Islet of Langerhans (tissue), 1 donor: ENCODE measurements around the gene NAA35.
"Not testable (repeated sequence)": the region's sequence is repeated elsewhere in the genome, so short reads cannot be mapped to it uniquely, and the experiment has no call there.

Experiments
- FAIRE-seq: peaks from one replicate; lab custom pipeline; 2011; peaks lifted over from hg19 to GRCh38; lab: Jason Lieb, UNC

NAA35 gene

GRCh38 chr9:86034863-86035734 lies 94.2 kb downstream of the NAA35 start:
- no peak for FAIRE-seq

- FAIRE-seq, result no peak
Observed at GRCh38 chr9:86035827-86036440, 95.0 kb downstream of the NAA35 start.

GRCh38 chr9:86036555-86036954 lies 95.6 kb downstream of the NAA35 start:
- FAIRE-seq, result no peak

GRCh38 chr9:86039991-86040860 lies 99.3 kb downstream of the NAA35 start:
- FAIRE-seq, result no peak

- FAIRE-seq, result no peak
Observed at GRCh38 chr9:86040861-86041155, 99.9 kb downstream of the NAA35 start.

GRCh38 chr9:86041311-86041741 lies 100.4 kb downstream of the NAA35 start:
- FAIRE-seq, result no peak

GRCh38 chr9:86042199-86042978 lies 101.4 kb downstream of the NAA35 start:
- FAIRE-seq, result no peak

- FAIRE-seq, result no peak
Observed at GRCh38 chr9:86043586-86043985, 102.6 kb downstream of the NAA35 start.

- FAIRE-seq, result no peak
Observed at GRCh38 chr9:86043999-86044398, 103.1 kb downstream of the NAA35 start.

GRCh38 chr9:86045654-86046053 lies 104.7 kb downstream of the NAA35 start:
- FAIRE-seq, result no peak

GRCh38 chr9:86046071-86046636 lies 105.2 kb downstream of the NAA35 start:
- no peak for FAIRE-seq

GRCh38 chr9:86046930-86047341 lies 106.0 kb downstream of the NAA35 start:
- no peak for FAIRE-seq

- FAIRE-seq, result no peak
Observed at GRCh38 chr9:86047361-86047760, 106.4 kb downstream of the NAA35 start.

GRCh38 chr9:86048018-86048742 lies 107.2 kb downstream of the NAA35 start:
- not testable (repeated sequence) for FAIRE-seq

- FAIRE-seq, result no peak
Observed at GRCh38 chr9:86052556-86053468, 111.9 kb downstream of the NAA35 start.

- FAIRE-seq, result no peak
Observed at GRCh38 chr9:86054695-86055094, 113.7 kb downstream of the NAA35 start.

GRCh38 chr9:86057491-86057890 lies 116.5 kb downstream of the NAA35 start:
- FAIRE-seq, result no peak

- no peak for FAIRE-seq
Observed at GRCh38 chr9:86061972-86062739, 121.2 kb downstream of the NAA35 start.
